ENCODE results near the gene HOXA11. TPM values are rescaled to one million over a fixed set of nuclear protein-coding genes. Genes with fewer than 3 reads are reported as not detected.
A peak's percentile ranks its signal among the peaks of the same experiment; 100 is the strongest.

Gene HOXA11
- total RNA-seq, 1 donor from 2014 or later = not detected

DNA sequence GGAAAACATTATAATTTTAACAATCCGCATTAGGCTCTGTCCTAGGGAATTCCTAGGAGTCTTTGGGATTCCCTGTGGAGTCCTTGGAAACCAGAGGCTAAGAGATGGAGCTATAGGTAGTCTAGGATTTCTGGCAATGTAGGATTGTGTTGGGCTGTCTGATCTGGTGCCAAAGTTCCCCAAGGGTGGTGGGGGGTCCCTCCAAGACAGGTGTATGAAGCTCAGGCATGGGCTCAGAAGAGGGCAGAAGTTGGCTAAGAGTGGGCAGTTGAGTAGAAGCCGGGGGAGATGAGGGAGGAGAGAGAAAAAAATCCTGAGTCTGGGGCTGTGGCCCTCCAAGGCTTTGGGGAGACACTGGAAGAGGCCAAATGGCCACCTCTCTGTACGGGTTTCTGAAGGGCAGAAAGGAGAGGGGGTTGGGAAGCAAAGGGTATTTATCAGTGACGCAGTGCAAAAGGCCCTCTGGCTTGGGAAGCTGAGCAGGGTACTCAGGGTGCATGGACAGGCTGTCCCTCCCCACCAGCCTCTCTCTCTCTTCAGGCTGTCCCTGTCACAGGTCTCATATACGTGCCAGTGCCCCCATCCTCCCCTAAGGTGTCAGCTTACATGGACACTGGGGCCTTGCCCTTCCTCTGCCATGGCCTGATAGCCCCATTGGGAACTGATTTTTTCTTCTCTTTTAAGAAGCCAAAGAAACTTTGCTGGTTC lies 38.4 kb downstream of the HOXA11 start:
- no peak for ATAC-seq (ENCODE audit: poor library complexity)
- no peak for DNase-seq

GRCh38 chr7:27145914-27146412 lies 39.1 kb downstream of the HOXA11 start:
- intact Hi-C loops (cut with DNase I) = no loop called here
- no peak for ATAC-seq (ENCODE audit: poor library complexity)
- no peak for DNase-seq

More for the DNA sequence above, 38.4 kb downstream of the HOXA11 start:
- intact Hi-C loops (cut with DNase I) = no loop called here

DNA sequence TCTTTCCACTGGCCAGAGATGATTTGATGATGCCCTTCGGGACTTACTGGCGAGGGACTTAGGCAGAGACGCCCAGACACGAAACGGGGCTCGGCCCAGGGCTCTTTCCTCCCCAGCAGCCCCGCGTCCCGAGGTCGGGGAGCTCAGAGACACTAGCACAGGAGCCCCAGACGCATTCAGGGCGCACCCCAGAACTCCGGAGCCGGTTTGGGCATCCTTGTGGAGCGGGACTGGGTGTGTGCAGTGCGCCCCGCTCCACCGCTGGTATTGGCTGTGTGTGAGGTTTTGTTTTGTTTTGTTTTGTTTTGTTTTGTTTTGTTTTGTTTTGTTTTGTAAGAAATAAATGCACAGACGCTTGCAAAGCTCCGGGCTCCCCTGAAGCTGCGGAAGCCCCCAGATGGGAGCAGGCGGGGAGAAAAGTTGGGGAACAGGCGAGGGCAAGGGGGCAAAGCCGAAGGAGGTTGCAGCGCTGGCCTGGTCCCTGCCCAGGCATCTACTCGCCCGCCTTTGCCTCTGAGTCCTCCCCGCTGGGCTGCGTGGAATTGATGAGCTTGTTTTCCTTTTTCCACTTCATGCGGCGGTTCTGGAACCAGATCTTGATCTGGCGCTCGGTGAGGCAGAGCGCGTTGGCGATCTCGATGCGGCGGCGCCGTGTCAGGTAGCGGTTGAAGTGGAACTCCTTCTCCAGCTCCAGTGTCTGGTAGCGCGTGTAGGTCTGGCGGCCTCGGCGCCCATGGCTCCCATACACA lies 39.7 kb downstream of the HOXA11 start:
- no peak for DNase-seq
- no peak for ATAC-seq (ENCODE audit: poor library complexity)
- intact Hi-C loops (cut with DNase I) = no loop called here

DNA sequence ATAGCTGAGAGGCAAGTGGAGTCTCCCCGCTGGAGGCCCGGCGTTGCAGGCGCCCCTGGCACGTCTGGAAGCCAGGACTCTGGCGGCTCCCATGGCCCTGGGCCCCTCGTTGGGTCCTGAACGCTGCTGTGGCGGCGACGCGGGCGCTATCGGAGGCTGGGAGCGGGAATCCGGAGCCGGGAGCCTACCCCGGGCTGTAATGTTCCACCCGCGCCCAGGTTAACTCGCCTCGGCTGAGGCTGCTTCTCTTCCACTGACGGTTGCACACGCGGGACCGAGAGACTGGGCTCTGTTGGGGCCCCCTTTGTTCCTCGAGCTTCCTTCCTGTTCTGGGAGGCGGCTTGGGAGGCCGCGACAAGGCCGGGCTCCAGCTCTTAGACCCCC lies 40.3 kb downstream of the HOXA11 start:
- DNase-seq (no peak), ATAC-seq (ENCODE audit: poor library complexity) (no peak)
- intact Hi-C loops (cut with DNase I) = no loop called here

DNA sequence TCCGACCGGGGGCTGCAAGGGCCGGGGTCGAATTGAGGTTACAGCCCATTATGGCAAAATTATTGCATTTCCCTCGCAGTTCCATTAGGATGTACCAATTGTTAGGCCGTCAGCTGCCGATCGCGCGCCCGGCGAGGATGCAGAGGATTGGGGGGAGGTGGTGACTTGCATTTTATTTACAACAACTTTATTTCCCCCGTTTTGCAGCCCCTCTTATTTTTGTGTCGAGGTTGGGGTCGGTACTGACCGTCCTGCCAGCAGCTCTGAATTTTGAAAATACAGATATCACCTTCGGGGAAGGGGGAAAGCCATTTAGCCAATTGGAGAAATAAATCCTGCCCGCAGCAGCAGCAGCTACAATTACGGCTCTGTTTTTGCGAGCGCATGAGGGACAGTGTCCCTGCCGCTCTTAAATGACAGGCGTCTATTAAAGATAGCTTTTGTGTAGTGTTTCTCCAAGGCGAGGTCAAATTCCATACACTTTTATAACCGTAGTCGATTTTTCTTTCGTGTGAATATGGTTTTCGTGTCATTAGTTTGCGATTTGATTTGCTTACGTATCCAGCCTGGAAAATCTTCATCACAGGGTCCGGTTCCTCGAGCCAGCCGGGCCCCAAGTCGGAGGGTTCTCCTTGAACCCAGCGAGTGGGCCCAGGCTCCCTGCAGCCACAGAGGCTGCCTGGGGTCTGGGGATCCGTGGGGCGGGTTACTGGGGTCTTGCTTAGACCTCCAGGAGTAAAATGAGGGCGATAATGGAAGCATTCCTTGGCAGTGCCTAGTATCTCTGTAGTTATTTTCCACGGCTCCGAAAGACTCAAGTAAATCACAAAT lies 40.9 kb downstream of the HOXA11 start:
- intact Hi-C loops (cut with DNase I) = no loop called here
- ATAC-seq (ENCODE audit: poor library complexity) (no peak), DNase-seq (no peak)

DNA sequence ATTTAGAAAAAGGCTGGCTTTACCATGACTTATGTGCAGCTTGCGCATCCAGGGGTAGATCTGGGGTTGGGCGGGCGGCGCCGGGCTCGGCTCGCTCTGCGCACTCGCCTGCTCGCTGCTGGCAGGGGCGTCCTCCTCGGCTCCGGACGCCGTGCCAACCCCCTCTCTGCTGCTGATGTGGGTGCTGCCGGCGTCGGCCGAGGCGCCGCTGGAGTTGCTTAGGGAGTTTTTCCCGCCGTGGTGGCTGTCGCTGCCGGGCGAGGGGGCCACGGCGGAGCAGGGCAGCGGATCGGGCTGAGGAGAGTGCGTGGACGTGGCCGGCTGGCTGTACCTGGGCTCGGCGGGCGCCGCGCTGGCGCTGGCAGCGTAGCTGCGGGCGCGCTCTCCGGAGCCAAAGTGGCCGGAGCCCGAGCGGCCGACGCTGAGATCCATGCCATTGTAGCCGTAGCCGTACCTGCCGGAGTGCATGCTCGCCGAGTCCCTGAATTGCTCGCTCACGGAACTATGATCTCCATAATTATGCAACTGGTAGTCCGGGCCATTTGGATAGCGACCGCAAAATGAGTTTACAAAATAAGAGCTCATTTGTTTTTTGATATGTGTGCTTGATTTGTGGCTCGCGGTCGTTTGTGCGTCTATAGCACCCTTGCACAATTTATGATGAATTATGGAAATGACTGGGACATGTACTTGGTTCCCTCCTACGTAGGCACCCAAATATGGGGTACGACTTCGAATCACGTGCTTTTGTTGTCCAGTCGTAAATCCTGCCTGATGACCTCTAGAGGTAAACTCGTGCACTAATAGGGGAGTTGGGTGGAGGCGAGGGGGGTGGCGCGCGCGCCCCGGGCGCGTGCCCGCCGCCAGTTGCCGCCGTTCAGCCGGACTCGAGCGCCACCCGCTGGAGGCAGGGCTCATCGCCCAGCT lies 41.7 kb downstream of the HOXA11 start, which contains the start of gene HOXA5:
Gene HOXA5 (minus strand): TSS at position 659 of the 927 bp plus-strand sequence. CDS start 74 bp downstream, at position 585.
- DNase-seq = no peak

DNA sequence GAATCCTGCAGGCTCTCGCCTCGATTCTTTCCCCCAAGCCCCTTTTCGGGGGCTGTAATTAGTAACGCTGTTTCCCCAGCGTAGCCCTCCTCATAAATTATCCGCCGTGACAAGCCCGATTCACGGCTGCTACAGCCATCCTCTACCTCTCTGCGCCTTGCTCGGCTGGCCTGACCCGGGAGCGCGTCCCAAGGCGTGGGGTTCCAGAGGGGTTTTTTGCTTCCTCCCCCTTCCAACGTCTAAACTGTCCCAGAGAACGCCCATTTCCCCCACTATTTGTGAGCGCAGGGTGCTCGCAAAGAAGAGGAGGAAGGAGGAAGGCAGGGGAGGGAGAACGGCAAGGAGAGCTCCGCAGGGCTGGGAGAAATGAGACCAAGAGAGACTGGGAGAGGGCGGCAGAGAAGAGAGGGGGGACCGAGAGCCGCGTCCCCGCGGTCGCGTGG lies 42.4 kb downstream of the HOXA11 start:
- no peak for DNase-seq

More for the DNA sequence above, 41.7 kb downstream of the HOXA11 start, which contains the start of gene HOXA5:
- intact Hi-C loops (cut with DNase I) = no loop called here
- peak; percentile 54 for ATAC-seq (ENCODE audit: poor library complexity)

DNA sequence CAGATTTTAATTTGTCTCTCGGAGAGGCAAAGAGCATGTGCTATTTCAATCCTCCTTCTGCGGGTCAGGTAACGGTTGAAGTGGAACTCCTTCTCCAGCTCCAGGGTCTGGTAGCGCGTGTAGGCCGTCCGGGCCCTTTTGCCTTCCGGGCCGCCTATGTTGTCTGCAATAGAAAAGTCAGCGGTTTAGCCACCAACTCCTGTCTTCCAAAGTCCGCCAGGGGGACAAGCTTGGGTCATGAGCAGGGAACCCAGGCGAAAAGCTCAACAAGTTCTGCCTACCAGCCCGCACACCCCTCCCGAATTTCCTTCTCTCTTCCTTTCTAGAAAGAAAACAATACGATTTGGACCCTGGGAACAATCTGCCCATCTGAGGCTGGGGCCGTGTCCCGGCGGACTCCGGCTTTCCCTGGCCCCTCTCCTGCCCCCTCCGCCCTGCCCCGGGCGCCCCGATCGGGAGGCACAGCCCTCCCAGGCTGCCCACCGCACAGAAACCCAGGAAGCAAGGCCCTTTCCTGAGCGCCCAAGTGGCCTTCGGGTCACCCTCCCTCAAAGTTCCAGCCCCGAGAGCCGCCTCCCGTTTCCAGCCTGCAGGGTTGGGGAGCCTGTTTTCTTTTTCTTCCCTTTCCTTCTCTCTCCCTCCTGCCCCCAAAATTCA lies 43.0 kb downstream of the HOXA11 start:
- ATAC-seq (ENCODE audit: poor library complexity) (no peak), DNase-seq (no peak)
- intact Hi-C loops (cut with DNase I) = no loop called here

More for the DNA sequence above, 42.4 kb downstream of the HOXA11 start:
- no peak for ATAC-seq (ENCODE audit: poor library complexity)
- intact Hi-C loops (cut with DNase I) = no loop called here

DNA sequence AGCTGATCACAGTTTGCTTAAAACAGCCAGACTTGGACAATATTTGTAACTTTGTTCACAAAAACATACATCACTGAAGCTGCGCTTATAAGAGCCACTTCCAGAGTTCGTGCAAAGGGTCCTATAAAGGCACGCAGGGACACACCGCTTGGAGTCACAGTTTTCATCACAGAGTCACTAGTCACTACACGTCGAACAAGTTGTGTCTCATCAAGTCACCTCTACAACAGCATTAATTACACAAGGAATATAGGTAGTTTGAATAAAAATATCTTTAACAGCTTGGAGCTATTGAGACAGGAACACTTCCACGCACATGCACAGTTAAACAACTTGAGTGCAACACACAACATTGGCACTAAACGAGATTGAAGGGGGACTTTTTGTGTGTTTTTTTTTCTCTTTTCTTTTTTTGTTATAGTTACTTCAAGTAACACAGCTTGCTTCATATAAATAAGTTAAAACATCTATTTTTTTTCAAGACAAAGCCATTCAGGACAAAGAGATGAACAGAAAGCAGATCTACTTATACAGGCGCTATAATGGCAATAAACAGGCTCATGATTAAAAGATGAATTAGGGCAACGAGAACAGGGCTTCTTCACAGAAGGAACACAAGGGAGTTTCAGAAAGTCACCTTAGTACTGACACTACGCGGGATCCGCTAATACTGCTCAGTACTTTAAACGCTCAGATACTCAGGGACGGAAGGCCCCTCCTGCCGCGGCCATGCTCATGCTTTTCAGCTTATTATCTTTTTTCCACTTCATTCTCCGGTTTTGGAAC lies 43.7 kb downstream of the HOXA11 start:
- ATAC-seq (ENCODE audit: poor library complexity) (no peak), DNase-seq (no peak)
- intact Hi-C loops (cut with DNase I) = no loop called here

GRCh38 chr7:27140126-27140857 lies 44.7 kb downstream of the HOXA11 start:
- DNase-seq (no peak), ATAC-seq (ENCODE audit: poor library complexity) (no peak)
- intact Hi-C loops (cut with DNase I) = no loop called here

- no peak for ATAC-seq (ENCODE audit: poor library complexity)
- intact Hi-C loops (cut with DNase I) = no loop called here
- no peak for DNase-seq
Observed at GRCh38 chr7:27139334-27140125, 45.5 kb downstream of the HOXA11 start.

DNA sequence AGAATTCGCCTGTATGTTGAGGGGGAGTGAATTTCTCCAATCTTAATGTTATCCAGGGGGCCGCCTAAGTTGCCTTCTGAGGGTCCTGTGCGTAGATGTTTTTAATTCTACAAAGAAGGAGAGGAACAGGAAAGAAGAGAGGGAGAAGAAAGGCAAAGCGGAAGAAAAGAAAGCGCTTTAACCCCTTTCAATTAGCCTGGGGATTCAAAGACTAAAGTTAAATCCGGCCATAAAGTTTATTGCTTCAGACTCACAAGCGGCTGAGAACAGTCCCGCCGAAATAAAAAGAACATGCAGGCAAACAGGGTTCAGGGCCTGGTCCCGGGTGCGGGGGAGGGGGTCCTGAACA lies 46.1 kb downstream of the HOXA11 start:
- ATAC-seq (ENCODE audit: poor library complexity) = no peak
- no peak for DNase-seq
- intact Hi-C loops (cut with DNase I) = no loop called here

DNA sequence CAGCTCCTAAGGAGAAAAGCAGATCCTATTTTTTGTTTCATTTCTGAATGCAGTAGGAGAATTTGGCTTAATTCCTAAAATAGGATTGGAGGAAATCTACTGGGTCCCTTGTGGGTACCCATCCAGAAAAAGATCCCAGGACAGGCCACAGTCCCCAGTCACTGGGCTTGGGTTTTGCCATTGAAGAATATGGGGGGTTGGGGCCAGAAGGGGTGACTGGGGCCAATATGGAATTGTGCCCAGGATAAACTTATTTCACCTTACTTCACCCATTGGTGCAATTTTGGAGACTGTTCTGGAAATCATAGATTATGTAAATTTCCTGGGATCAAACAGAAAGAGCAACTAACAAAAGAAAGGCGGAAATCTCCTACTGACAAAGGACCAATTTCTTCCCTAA lies 46.6 kb downstream of the HOXA11 start:
- intact Hi-C loops (cut with DNase I) = no loop called here

DNA sequence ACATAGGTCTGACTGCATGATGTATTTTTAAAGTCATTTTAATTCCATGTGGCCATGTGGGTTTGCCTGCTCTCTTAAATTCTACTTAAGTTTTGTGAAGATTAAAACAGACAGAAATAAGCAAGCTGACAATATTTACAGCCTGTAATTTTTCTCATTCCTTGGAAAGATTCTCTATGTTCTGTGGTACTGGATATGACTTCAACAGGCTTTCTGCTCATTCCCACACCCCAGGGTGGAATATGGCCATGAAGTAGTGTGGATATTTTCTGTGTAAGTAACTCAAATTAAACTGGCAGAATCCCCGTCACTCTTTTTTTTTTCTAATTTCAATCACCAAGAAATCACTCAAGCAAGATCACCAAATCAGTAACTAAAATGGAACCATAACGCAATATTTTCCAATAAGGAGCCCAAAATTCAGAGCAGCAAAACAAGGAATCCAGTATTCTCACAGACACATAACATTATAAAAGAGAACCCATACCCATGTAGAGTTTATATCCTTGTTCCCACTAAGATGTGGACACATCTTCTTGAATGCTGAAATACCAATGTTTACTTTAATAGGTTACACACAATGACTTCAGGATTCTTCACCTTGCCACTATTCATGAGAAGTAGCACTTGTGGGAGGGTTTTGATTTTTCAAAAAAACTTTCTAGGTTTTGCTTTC lies 47.3 kb downstream of the HOXA11 start:
- no peak for DNase-seq
- intact Hi-C loops (cut with DNase I) = no loop called here

More for the DNA sequence above, 46.6 kb downstream of the HOXA11 start:
- ATAC-seq (ENCODE audit: poor library complexity) (no peak), DNase-seq (no peak)

DNA sequence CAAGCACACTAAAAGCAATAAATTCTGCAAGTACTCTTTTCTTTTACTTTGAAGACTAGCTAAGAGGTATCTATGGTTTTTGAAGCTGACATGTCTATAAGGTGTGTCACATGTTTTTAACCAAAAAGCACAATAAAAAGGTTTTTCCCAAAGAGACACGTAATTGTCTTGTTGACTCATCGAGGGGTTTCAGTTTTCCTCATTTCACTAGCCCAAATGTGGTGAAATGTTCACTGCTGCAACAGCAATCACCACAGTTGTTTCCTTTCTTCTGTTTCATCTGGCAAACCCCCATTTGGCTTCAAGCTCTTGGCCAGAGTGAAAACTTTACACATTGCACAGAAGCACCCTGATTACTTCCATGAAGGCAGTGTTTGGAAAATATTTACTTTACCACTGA lies 50.6 kb downstream of the HOXA11 start:
- ATAC-seq (ENCODE audit: poor library complexity) = no peak
- DNase-seq = no peak
- intact Hi-C loops (cut with DNase I) = no loop called here

More for the DNA sequence above, 47.3 kb downstream of the HOXA11 start:
- no peak for ATAC-seq (ENCODE audit: poor library complexity)
